ENCODE measurements around the gene SMCO2. TPM values are rescaled to one million over a fixed set of nuclear protein-coding genes. Genes with fewer than 3 reads are reported as not detected.

The SMCO2 gene
- polyA plus RNA-seq, 3 donors: 17.4 TPM; not detected in 2

DNA sequence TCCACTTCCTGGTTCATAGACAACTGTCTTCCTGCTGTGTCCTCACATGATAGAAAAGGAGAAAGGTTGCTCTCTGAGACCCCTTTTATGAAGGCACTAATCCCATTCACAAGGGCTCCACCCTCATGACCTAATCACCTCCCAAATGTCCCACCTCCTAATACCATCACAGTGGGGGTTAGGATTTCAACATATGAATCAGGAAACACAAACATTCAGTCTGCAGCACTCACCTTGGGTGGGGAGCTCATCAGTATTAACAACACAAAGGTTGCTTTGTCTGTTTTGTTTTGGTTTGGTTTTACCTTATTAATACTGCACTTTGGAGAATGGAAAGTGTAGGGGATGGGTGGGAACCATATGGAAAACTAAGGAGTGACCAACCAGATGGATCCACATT lies 10.5 kb upstream of the SMCO2 start:
- Mint-ChIP-seq H3K4me3 (no peak overlapping the region), H3K27ac (no peak overlapping the region)
- TF ChIP-seq, protein P1, sequence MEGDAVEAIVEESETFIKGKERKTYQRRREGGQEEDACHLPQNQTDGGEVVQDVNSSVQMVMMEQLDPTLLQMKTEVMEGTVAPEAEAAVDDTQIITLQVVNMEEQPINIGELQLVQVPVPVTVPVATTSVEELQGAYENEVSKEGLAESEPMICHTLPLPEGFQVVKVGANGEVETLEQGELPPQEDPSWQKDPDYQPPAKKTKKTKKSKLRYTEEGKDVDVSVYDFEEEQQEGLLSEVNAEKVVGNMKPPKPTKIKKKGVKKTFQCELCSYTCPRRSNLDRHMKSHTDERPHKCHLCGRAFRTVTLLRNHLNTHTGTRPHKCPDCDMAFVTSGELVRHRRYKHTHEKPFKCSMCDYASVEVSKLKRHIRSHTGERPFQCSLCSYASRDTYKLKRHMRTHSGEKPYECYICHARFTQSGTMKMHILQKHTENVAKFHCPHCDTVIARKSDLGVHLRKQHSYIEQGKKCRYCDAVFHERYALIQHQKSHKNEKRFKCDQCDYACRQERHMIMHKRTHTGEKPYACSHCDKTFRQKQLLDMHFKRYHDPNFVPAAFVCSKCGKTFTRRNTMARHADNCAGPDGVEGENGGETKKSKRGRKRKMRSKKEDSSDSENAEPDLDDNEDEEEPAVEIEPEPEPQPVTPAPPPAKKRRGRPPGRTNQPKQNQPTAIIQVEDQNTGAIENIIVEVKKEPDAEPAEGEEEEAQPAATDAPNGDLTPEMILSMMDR (IDR thresholded peaks at IDR 0.05): no peak

DNA sequence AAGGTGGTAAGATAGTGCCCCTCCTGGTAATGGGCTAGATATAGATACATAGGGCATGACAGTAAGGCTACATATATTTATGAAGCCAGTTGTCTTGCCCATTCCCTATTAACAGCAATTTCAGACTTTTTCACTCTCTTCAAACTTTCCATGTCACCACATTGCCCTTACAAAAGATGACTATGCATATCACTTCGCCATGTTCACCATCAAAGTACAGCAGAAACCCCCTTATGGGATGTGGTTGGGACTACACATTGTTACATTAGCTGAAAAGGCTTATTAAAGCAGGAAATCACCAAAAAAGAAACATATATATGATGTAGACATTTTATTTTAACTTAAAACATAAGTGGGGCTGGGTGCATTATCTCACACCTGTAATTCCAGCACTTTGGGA lies 9.8 kb upstream of the SMCO2 start:
- intact Hi-C loops (cut with micrococcal nuclease): loop anchor here in 1 of 2 donors (10.0 kb wide), 1 partner anchor 188 kb away; no protein-coding TSS in a partner anchor
- Histone ChIP-seq H3K4me1 (ENCODE audit: control insufficient read depth in 1 of 2, insufficient read depth in 2 of 2, low read length in 2 of 2) (peaks cover 24 to 30% of the 10 kb centered on the region in 2 donors), H3K9me3 (replicated peaks in 1 of 2; ENCODE audit: control insufficient read depth in 1 of 2, insufficient read depth in 1 of 2, low read length in 2 of 2) (no peaks in the 10 kb centered on the region), H3K79me2 (ENCODE audit: insufficient read depth, low read length) (no peaks in the 10 kb centered on the region), H3K4me2 (replicated peaks; ENCODE audit: extremely low read depth, low read length, poor library complexity, severe bottlenecking) (no peak overlapping the region), H3K27ac (ENCODE audit: low read depth in 1 of 2, low read length in 2 of 2) (no peak overlapping the region), H3K36me3 (replicated peaks in 1 of 2; ENCODE audit: control insufficient read depth in 1 of 2, insufficient read depth in 2 of 2, low read length in 2 of 2) (no peaks in the 10 kb centered on the region), H3K27me3 (ENCODE audit: control insufficient read depth in 2 of 2, insufficient read depth in 2 of 2, low read length in 2 of 2) (no peaks in the 10 kb centered on the region), H3K4me3 (replicated peaks in 1 of 3; ENCODE audit: low read depth in 2 of 3, low read length in 3 of 3) (no peak overlapping the region), H4K20me1 (ENCODE audit: insufficient read depth, low read length) (no peaks in the 10 kb centered on the region), H2AFZ (ENCODE audit: insufficient read depth, low read depth, low read length, poor library complexity, severe bottlenecking) (no peak overlapping the region), H3K9ac (ENCODE audit: insufficient read depth, low read length, poor library complexity, severe bottlenecking) (no peak overlapping the region)
- Mint-ChIP-seq H3K27me3 (ENCODE audit: low read depth in 3 of 3) (no peaks in the 10 kb centered on the region), H3K4me3 (no peak overlapping the region), H3K27ac (peak overlapping the region in 1 of 7 donors; percentile 37), H3K9me3 (peaks cover 0 to 3% (median 0%) of the 10 kb centered on the region in 7 donors), H3K36me3 (no peaks in the 10 kb centered on the region), H3K4me1 (peaks cover 32% of the 10 kb centered on the region)
- TF ChIP-seq, protein P1 (IDR thresholded peaks at IDR 0.05): no peak
- DNase-seq: no peak
- WGBS (ENCODE audit: insufficient coverage): no CpG with 5 or more reads among the region's 1 CpG

More for the DNA sequence above, 10.5 kb upstream of the SMCO2 start:
- H3K36me3 ChIP-seq (replicated peaks in 1 of 2; ENCODE audit: control insufficient read depth in 1 of 2, insufficient read depth in 2 of 2, low read length in 2 of 2): no peaks in the 10 kb centered on the region
- H3K4me3 ChIP-seq (replicated peaks in 1 of 3; ENCODE audit: low read depth in 2 of 3, low read length in 3 of 3): no peak overlapping the region
- H3K4me1 ChIP-seq (ENCODE audit: control insufficient read depth in 1 of 2, insufficient read depth in 2 of 2, low read length in 2 of 2): peaks cover 31 to 37% of the 10 kb centered on the region in 2 donors
- no peaks in the 10 kb centered on the region for H3K9me3 ChIP-seq (replicated peaks in 1 of 2; ENCODE audit: control insufficient read depth in 1 of 2, insufficient read depth in 1 of 2, low read length in 2 of 2)
- no peaks in the 10 kb centered on the region for H3K79me2 ChIP-seq (ENCODE audit: insufficient read depth, low read length)
- Mint-ChIP-seq H3K4me1 (peaks cover 40% of the 10 kb centered on the region), H3K27me3 (ENCODE audit: low read depth in 3 of 3) (no peaks in the 10 kb centered on the region), H3K36me3 (no peaks in the 10 kb centered on the region), H3K9me3 (peaks cover 0 to 3% (median 0%) of the 10 kb centered on the region in 7 donors)
- no peak for DNase-seq
- no peak overlapping the region for H3K4me2 ChIP-seq (replicated peaks; ENCODE audit: extremely low read depth, low read length, poor library complexity, severe bottlenecking)
- H2AFZ ChIP-seq (ENCODE audit: insufficient read depth, low read depth, low read length, poor library complexity, severe bottlenecking): peak overlapping the region; percentile 63
- intact Hi-C loops (cut with micrococcal nuclease): loop anchor here in 1 of 2 donors (10.0 kb wide), 1 partner anchor 189 kb away; no protein-coding TSS in a partner anchor
- H4K20me1 ChIP-seq (ENCODE audit: insufficient read depth, low read length): no peaks in the 10 kb centered on the region
- H3K9ac ChIP-seq (ENCODE audit: insufficient read depth, low read length, poor library complexity, severe bottlenecking): no peak overlapping the region
- H3K27me3 ChIP-seq (ENCODE audit: control insufficient read depth in 2 of 2, insufficient read depth in 2 of 2, low read length in 2 of 2): no peaks in the 10 kb centered on the region
- no peak overlapping the region for H3K27ac ChIP-seq (ENCODE audit: low read depth in 1 of 2, low read length in 2 of 2)
